Measurements from ENCODE around the gene MED4. TPM values are rescaled to one million over a fixed set of nuclear protein-coding genes. Genes with fewer than 3 reads are reported as not detected.

The MED4 gene
- total RNA-seq, 1 experiment from 2014 or later = 46.9 TPM

- intact Hi-C loops (cut with micrococcal nuclease) = no loop called here
- TF ChIP-seq ELF1 (IDR thresholded peaks at IDR 0.05; ENCODE audit: borderline replicate concordance, low read depth) (no peak), CTCF (IDR thresholded peaks at IDR 0.05 in 2 of 3, conservative IDR thresholded peaks at IDR 0.05 in 1 of 3; ENCODE audit: borderline replicate concordance in 1 of 3, insufficient read depth in 1 of 3, low read depth in 2 of 3, low read length in 2 of 3) (no peak), POLR2A (IDR thresholded peaks at IDR 0.05; ENCODE audit: borderline replicate concordance, extremely low read depth, insufficient read depth, insufficient read length) (no peak), SP1 (IDR thresholded peaks at IDR 0.05; ENCODE audit: low read depth) (no peak), POLR2AphosphoS5 (IDR thresholded peaks at IDR 0.05; ENCODE audit: low read depth, low read length) (no peak), MAX (IDR thresholded peaks at IDR 0.05) (no peak), RAD21 (IDR thresholded peaks at IDR 0.05; ENCODE audit: low read depth) (no peak), SRF (IDR thresholded peaks at IDR 0.05; ENCODE audit: low read depth) (no peak), YY1 (IDR thresholded peaks at IDR 0.05; ENCODE audit: extremely low read depth, insufficient replicate concordance, low read depth, low read length) (no peak)
- BruUV-seq (replicated peaks) = no TSS peak
- DNase-seq (ENCODE audit: low read depth, low spot score) = no peak
- POLR2A ChIA-PET = no interaction called here
- H3K4me2 ChIP-seq (ENCODE audit: low read length) = no peak overlapping the region
- H3K4me1 ChIP-seq (ENCODE audit: control insufficient read depth in 1 of 2, insufficient read depth in 2 of 2, low read length in 2 of 2) = peaks cover 0 to 4% of the 10 kb centered on the region in 2 experiments; a peak in 1 of 4 replicates
- CTCF ChIA-PET = no interaction called here
- no peak overlapping the region for H3K9ac ChIP-seq (ENCODE audit: low read length)
- H2AFZ ChIP-seq (ENCODE audit: low read depth, low read length, poor library complexity, severe bottlenecking) = no peak overlapping the region
- peaks cover 8% of the 10 kb centered on the region; the same call in 1 of the 2 replicates for H3K79me2 ChIP-seq (ENCODE audit: insufficient read depth, low read length)
- RAD21 ChIA-PET (ENCODE audit: low non-redundant PET in 1 of 2, low total read pairs in 2 of 2, uncharacterized antibody in 2 of 2, unreplicated experiment in 2 of 2) = no interaction called here
- H3K36me3 ChIP-seq (ENCODE audit: control insufficient read depth in 1 of 2, insufficient read depth in 2 of 2, low read length in 2 of 2) = peaks cover 35 to 89% of the 10 kb centered on the region in 2 experiments
- no peak overlapping the region for H3K4me3 ChIP-seq (replicated peaks in 1 of 2; ENCODE audit: low read depth in 1 of 2, low read length in 2 of 2)
- no peaks in the 10 kb centered on the region for H3K9me2 ChIP-seq (ENCODE audit: insufficient read depth)
- no peaks in the 10 kb centered on the region for H4K20me1 ChIP-seq (ENCODE audit: insufficient read depth)
- H3K9me3 ChIP-seq (ENCODE audit: control insufficient read depth in 1 of 2, insufficient read depth in 1 of 2, low read depth in 1 of 2, low read length in 2 of 2) = peaks cover 15 to 18% of the 10 kb centered on the region in 2 experiments; a peak in 3 of 4 replicates
- H3K27me3 ChIP-seq (ENCODE audit: insufficient read depth, low read length) = no peaks in the 10 kb centered on the region
- H3K27ac ChIP-seq (ENCODE audit: low read depth, low read length) = 0 out of 2 replicates have a peak overlapping the region, but pooled peaks have one; percentile 40
- no peak for ATAC-seq
Measured at GRCh38 chr13:48072304-48072703, 22.6 kb downstream of the MED4 start.

Measured in HCT116 (cell line).